HepG2 (cell line): ENCODE results near the gene ATXN2. TPM values are rescaled to one million over a fixed set of nuclear protein-coding genes. Genes with fewer than 3 reads are reported as not detected.
A peak's percentile ranks its signal among the peaks of the same experiment; 100 is the strongest.

ENCODE experiments used
- FOXP4 ChIP-seq: sonication (generic); formaldehyde crosslinking; IDR thresholded peaks from 2 replicates; pipeline ENCODE4 v1.4.0; 2020; ENCODE audit warnings: missing genetic modification reagents
- GATAD2A ChIP-seq: IDR thresholded peaks from 2 replicates; pipeline ENCODE4 v1.6.1; 2016
- HNF1A ChIP-seq, 2 experiments: sonication (generic) in 1 of 2; formaldehyde crosslinking in 1 of 2; IDR thresholded peaks; 2 replicates each; pipeline versions ENCODE4 v1.4.0 to v1.6.1; 2016 to 2020; ENCODE audit warnings: borderline replicate concordance in 1 of 2, low read depth in 1 of 2, mild to moderate bottlenecking in 1 of 2, missing genetic modification reagents in 1 of 2
- KLF11 ChIP-seq: IDR thresholded peaks from 2 replicates; pipeline ENCODE4 v1.6.1; 2016; ENCODE audit warnings: missing compliant biosample characterization
- MLLT10 ChIP-seq: sonication (generic); formaldehyde crosslinking; IDR thresholded peaks from 2 replicates; pipeline ENCODE4 v1.4.0; 2020; ENCODE audit warnings: missing genetic modification reagents
- NR3C1 ChIP-seq: sonication (generic); formaldehyde crosslinking; IDR thresholded peaks from 2 replicates; pipeline ENCODE4 v1.4.0; 2020; ENCODE audit warnings: missing genetic modification reagents
- TEAD3 ChIP-seq: optimal IDR thresholded peaks from 2 replicates; pipeline ENCODE3; 2016; ENCODE audit warnings: borderline replicate concordance
- TOPORS ChIP-seq: sonication (generic); formaldehyde crosslinking; IDR thresholded peaks from 2 replicates; pipeline ENCODE4 v1.8.0; 2023; ENCODE audit warnings: mild to moderate bottlenecking, missing genetic modification reagents
- XRCC5 ChIP-seq: fragments of 200-400 bp; formaldehyde crosslinking; optimal IDR thresholded peaks from 2 replicates; pipeline ENCODE3; 2017; ENCODE audit warnings: mild to moderate bottlenecking, low read length
- ZNF407 ChIP-seq: sonication (generic); formaldehyde crosslinking; IDR thresholded peaks from one replicate; pipeline ENCODE4 v1.5.1; 2020; ENCODE audit warnings: mild to moderate bottlenecking, missing genetic modification reagents; ENCODE audit errors: not compliant biosample characterization
- ZNF777 ChIP-seq: sonication (generic); formaldehyde crosslinking; IDR thresholded peaks from 2 replicates; pipeline ENCODE4 v1.4.0; 2020; ENCODE audit warnings: missing genetic modification reagents
- polyA plus RNA-seq, 8 experiments: library from polyadenylated mRNA; depleted of rRNA in 3 of 8; stranded (reverse) in 7 of 8; unstranded in 1 of 8; fragments of >200 nt; fragmentation: Illumina TruSeq in 4 of 8; extraction: Trizol in 4 of 8; gene quantifications; 2 replicates each; pipeline versions ENCODE4 v1.2.1 to v1.2.3, GENCODE V29; 2011 to 2016; ENCODE audit warnings: low read depth in 4 of 8, missing spikeins in 1 of 8, mixed read lengths in 1 of 8; ENCODE audit not compliant: insufficient read depth in 1 of 8
- total RNA-seq, 5 experiments: library from RNA; depleted of rRNA; stranded (reverse); fragments of >200 nt; fragmentation: Illumina TruSeq; extraction: Trizol; gene quantifications; 2 replicates each; pipeline ENCODE4 v1.2.3, GENCODE V29; 2016; ENCODE audit warnings: low read depth in 1 of 5
- TF ChIP-seq, protein P1 (sequence below): sonication (generic); formaldehyde crosslinking; IDR thresholded peaks from 2 replicates; pipeline ENCODE4 v1.8.0; 2022; ENCODE audit warnings: missing genetic modification reagents, mild to moderate bottlenecking, moderate library complexity, borderline replicate concordance

Gene ATXN2
- total and polyA plus RNA-seq, 2 of the 13 experiments (the other 11 are each of a cell fraction or from before 2014, with no cell fraction given) = 18.1 to 27.1 TPM

GRCh38 chr12:111599453-111600204 lies 514 bp upstream of the ATXN2 start (continued):
- TF ChIP-seq ZNF407 (CRISPR knock-in tag) = no peak
- peak; percentile 51 for TF ChIP-seq FOXP4 (CRISPR knock-in tag)
- no peak for TF ChIP-seq TEAD3
- TF ChIP-seq TOPORS (CRISPR knock-in tag) = no peak
- no peak for TF ChIP-seq HNF1A (IDR thresholded peaks at IDR 0.05; ENCODE audit: low read depth)
- TF ChIP-seq HNF1A (CRISPR knock-in tag; IDR thresholded peaks at IDR 0.05; ENCODE audit: borderline replicate concordance) = peak; percentile 29; the same call in 1 of the 2 replicates
- TF ChIP-seq XRCC5 = peak; percentile 29
- TF ChIP-seq MLLT10 (CRISPR knock-in tag) = no peak
- no peak for TF ChIP-seq NR3C1
- no peak for TF ChIP-seq ZNF777 (CRISPR knock-in tag)
- TF ChIP-seq, protein P1, sequence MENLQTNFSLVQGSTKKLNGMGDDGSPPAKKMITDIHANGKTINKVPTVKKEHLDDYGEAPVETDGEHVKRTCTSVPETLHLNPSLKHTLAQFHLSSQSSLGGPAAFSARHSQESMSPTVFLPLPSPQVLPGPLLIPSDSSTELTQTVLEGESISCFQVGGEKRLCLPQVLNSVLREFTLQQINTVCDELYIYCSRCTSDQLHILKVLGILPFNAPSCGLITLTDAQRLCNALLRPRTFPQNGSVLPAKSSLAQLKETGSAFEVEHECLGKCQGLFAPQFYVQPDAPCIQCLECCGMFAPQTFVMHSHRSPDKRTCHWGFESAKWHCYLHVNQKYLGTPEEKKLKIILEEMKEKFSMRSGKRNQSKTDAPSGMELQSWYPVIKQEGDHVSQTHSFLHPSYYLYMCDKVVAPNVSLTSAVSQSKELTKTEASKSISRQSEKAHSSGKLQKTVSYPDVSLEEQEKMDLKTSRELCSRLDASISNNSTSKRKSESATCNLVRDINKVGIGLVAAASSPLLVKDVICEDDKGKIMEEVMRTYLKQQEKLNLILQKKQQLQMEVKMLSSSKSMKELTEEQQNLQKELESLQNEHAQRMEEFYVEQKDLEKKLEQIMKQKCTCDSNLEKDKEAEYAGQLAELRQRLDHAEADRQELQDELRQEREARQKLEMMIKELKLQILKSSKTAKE (CRISPR knock-in tag) = no peak
- 0 out of 2 replicates have a peak, but pooled peaks have one; percentile 12 for TF ChIP-seq GATAD2A (CRISPR knock-in tag)
- no peak for TF ChIP-seq KLF11 (CRISPR knock-in tag)
